H1 (cell line): ENCODE measurements around the gene FAM163A. TPM values are rescaled to one million over a fixed set of nuclear protein-coding genes. Genes with fewer than 3 reads are reported as not detected.

Experiments
- ASH2L ChIP-seq: fragments of 200-600, 300-600 bp; sonication (generic); IDR thresholded peaks from one replicate; pipeline ENCODE4 v1.7.1; 2017; ENCODE audit warnings: low read length
- KDM4A ChIP-seq: IDR thresholded peaks from one replicate; pipeline ENCODE4 v1.7.1; 2012; ENCODE audit warnings: low read depth, mild to moderate bottlenecking, moderate library complexity, low read length, inconsistent platforms; ENCODE audit not compliant: severe bottlenecking
- polyA plus RNA-seq, 7 experiments: library from polyadenylated mRNA; depleted of rRNA in 3 of 7; stranded (reverse) in 5 of 7; unstranded in 2 of 7; fragments of >200 nt in 5 of 7; fragments of 200-250 nt in 2 of 7; gene quantifications; 1 replicate in 5 of 7; 2 replicates in 1 of 7; 4 replicates in 1 of 7; pipeline versions ENCODE4 v1.2.1 to v1.2.3, GENCODE V29; 2011 to 2013; ENCODE audit warnings: missing spikeins in 2 of 7, mixed read lengths in 2 of 7
- total RNA-seq: library from RNA; stranded (reverse); fragmentation: NEBNext Ultra II Directional; extraction: Animal tissue kit (Norgen Biotek cat#: 25700); gene quantifications from 2 replicates; pipeline ENCODE4 v1.2.1, GENCODE V29; 2021
- TF ChIP-seq, protein P1 (sequence below), 3 experiments: IDR thresholded peaks; 1 replicate in 2 of 3; 2 replicates in 1 of 3; pipeline versions ENCODE4 v1.5.1 to v1.6.1; 2011; ENCODE audit warnings: low read length in 3 of 3, mild to moderate bottlenecking in 3 of 3, inconsistent platforms in 2 of 3, low read depth in 1 of 3, moderate library complexity in 1 of 3; ENCODE audit not compliant: insufficient read depth in 1 of 3; ENCODE audit errors: control extremely low read depth in 1 of 3

The FAM163A gene
- total and polyA plus RNA-seq, 2 of the 8 experiments (the other 6 are each of a cell fraction or from before 2014, with no cell fraction given): 0.13 to 0.18 TPM

- TF ChIP-seq, protein P1, sequence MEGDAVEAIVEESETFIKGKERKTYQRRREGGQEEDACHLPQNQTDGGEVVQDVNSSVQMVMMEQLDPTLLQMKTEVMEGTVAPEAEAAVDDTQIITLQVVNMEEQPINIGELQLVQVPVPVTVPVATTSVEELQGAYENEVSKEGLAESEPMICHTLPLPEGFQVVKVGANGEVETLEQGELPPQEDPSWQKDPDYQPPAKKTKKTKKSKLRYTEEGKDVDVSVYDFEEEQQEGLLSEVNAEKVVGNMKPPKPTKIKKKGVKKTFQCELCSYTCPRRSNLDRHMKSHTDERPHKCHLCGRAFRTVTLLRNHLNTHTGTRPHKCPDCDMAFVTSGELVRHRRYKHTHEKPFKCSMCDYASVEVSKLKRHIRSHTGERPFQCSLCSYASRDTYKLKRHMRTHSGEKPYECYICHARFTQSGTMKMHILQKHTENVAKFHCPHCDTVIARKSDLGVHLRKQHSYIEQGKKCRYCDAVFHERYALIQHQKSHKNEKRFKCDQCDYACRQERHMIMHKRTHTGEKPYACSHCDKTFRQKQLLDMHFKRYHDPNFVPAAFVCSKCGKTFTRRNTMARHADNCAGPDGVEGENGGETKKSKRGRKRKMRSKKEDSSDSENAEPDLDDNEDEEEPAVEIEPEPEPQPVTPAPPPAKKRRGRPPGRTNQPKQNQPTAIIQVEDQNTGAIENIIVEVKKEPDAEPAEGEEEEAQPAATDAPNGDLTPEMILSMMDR (IDR thresholded peaks at IDR 0.05; ENCODE audit: control extremely low read depth in 1 of 3, insufficient read depth in 1 of 3, low read depth in 1 of 3, low read length in 3 of 3): no peak
- no peak for TF ChIP-seq KDM4A
- TF ChIP-seq ASH2L: no peak
- TF ChIP-seq, all 59 proteins: peak for 0
These were observed 44.0 kb downstream of the FAM163A start (continued) for GRCh38 chr1:179786815-179787685.
